ENCODE results near the gene ROR2.
"Not testable (repeated sequence)": the region's sequence is repeated elsewhere in the genome, so short reads cannot be mapped to it uniquely, and the experiment has no call there.

The ROR2 gene

GRCh38 chr9:91518462-91518861, 431.6 kb downstream of the ROR2 start:
- ChIA-PET CTCF (no interaction called here), POLR2A (no interaction called here)
- no peak overlapping the region for H3K4me3 ChIP-seq (ENCODE audit: low read depth, low read length)
- TF ChIP-seq, protein P1, sequence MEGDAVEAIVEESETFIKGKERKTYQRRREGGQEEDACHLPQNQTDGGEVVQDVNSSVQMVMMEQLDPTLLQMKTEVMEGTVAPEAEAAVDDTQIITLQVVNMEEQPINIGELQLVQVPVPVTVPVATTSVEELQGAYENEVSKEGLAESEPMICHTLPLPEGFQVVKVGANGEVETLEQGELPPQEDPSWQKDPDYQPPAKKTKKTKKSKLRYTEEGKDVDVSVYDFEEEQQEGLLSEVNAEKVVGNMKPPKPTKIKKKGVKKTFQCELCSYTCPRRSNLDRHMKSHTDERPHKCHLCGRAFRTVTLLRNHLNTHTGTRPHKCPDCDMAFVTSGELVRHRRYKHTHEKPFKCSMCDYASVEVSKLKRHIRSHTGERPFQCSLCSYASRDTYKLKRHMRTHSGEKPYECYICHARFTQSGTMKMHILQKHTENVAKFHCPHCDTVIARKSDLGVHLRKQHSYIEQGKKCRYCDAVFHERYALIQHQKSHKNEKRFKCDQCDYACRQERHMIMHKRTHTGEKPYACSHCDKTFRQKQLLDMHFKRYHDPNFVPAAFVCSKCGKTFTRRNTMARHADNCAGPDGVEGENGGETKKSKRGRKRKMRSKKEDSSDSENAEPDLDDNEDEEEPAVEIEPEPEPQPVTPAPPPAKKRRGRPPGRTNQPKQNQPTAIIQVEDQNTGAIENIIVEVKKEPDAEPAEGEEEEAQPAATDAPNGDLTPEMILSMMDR (IDR thresholded peaks at IDR 0.05; ENCODE audit: insufficient read depth, low read length, missing control alignments): no peak
- no peak for DNase-seq (ENCODE audit: low read depth, low spot score)

DNA sequence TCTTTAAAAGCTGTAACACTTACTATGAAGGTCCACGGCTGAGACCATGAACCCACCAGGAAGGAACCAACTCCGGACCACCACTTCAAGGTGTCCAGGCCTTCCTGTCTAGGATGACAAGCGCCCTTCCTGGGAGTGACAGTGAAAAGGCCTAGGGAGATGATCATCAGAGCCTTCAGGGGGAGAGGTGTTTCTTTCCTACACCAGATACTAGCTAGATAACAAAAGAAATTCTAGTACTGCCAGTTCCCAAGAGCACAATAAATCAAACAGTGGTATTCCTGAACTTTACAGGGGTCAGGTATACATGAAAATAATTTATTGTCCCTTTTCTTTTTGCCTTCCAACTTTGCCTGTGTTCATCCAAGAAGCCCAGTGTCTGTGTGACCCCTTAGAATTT, 432.2 kb downstream of the ROR2 start:
- TF ChIP-seq, protein P1 (IDR thresholded peaks at IDR 0.05; ENCODE audit: insufficient read depth, low read length, missing control alignments): no peak
- H3K4me3 ChIP-seq (ENCODE audit: low read depth, low read length): no peak overlapping the region
- no peak for DNase-seq (ENCODE audit: low read depth, low spot score)
- POLR2A ChIA-PET: no interaction called here
- CTCF ChIA-PET: interaction anchor here (1.5 kb wide), 1 partner anchor 602 kb away, joined by 3 read pairs; no protein-coding TSS in a partner anchor

- H3K4me3 ChIP-seq (ENCODE audit: low read depth, low read length); DNase-seq (ENCODE audit: low read depth, low spot score); POLR2A ChIA-PET: not testable (repeated sequence)
- CTCF ChIA-PET: interaction anchor here (1.5 kb wide), 1 partner anchor 602 kb away, joined by 3 read pairs; no protein-coding TSS in a partner anchor
Observed at GRCh38 chr9:91517332-91517731, 432.7 kb downstream of the ROR2 start.

DNA sequence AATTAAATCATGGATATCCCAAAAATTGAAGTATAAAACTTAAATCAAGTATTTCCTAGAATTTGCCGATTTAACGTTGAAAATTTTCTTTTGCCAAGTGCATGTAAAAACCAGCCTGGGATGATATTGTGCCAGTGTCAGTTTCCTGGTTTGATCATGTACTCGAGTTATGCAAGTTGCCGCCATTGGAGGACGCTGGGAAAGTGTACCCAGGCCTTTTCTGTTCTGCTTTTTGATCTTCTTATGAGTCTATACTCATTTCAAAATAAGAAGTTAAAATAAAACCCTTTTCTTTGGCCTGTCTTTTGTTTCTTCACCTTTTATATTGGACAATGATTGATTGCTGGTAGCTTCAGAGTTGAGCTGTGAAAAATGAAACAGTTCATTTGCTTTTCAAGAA, 433.3 kb downstream of the ROR2 start:
- TF ChIP-seq, protein P1 (IDR thresholded peaks at IDR 0.05; ENCODE audit: insufficient read depth, low read length, missing control alignments): no peak
- no peak for DNase-seq (ENCODE audit: low read depth, low spot score)
- ChIA-PET CTCF (interaction anchor here (1.5 kb wide), 1 partner anchor 601 kb away, joined by 3 read pairs; no protein-coding TSS in a partner anchor), POLR2A (no interaction called here)
- no peak overlapping the region for H3K4me3 ChIP-seq (ENCODE audit: low read depth, low read length)

DNA sequence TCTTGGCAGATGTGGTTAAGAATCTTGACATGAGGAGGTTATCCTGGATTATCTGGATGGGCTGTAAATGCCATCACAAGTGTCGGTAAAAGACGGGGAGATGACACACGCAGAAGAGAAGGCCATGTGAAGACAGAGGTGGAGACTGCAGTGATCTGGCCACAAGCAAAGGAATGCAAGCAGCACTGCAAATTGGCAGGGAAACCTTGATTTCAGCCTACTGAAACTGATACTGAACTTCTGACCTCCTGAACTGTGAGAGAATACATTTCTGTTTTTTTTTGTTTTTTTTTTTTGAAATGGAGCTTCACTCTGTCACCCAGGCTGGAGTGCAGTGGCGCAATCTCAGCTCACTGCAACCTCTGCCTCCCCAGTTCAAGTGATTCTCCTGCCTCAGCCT, 433.9 kb downstream of the ROR2 start:
- CTCF ChIA-PET: interaction anchor here (1.0 to 2.6 kb wide), 2 partner anchors 16 to 20 kb away, joined by 4 to 7 read pairs; no protein-coding TSS in a partner anchor
- TF ChIP-seq, protein P1 (IDR thresholded peaks at IDR 0.05; ENCODE audit: insufficient read depth, low read length, missing control alignments): no peak
- DNase-seq (ENCODE audit: low read depth, low spot score): no peak
- POLR2A ChIA-PET: no interaction called here
- H3K4me3 ChIP-seq (ENCODE audit: low read depth, low read length): no peak overlapping the region

GRCh38 chr9:91515074-91515687, 434.8 kb downstream of the ROR2 start:
- TF ChIP-seq, protein P1 (IDR thresholded peaks at IDR 0.05; ENCODE audit: insufficient read depth, low read length, missing control alignments): no peak
- ChIA-PET CTCF (interaction anchor here (0.7 to 2.6 kb wide), 6 partner anchors 11 to 601 kb away, joined by 3 to 7 read pairs (median 4); no protein-coding TSS in a partner anchor), POLR2A (interaction anchor here (1.2 kb wide), 1 partner anchor 93 kb away, joined by 3 read pairs; no protein-coding TSS in a partner anchor)
- peak; percentile 60 for DNase-seq (ENCODE audit: low read depth, low spot score)
- H3K4me3 ChIP-seq (ENCODE audit: low read depth, low read length): peak overlapping the region; percentile 36
